GM18907 (cell line): ENCODE data around the gene MERTK.
"Not testable (repeated sequence)": the region's sequence is repeated elsewhere in the genome, so short reads cannot be mapped to it uniquely, and the experiment has no call there.

ENCODE experiments used
- ATAC-seq: cut with Tn5 transposase; IDR thresholded peaks from one replicate; pipeline ENCODE4 v1.9.1; 2021; ENCODE audit warnings: mild to moderate bottlenecking, moderate library complexity; ENCODE audit not compliant: unreplicated experiment

MERTK gene

DNA sequence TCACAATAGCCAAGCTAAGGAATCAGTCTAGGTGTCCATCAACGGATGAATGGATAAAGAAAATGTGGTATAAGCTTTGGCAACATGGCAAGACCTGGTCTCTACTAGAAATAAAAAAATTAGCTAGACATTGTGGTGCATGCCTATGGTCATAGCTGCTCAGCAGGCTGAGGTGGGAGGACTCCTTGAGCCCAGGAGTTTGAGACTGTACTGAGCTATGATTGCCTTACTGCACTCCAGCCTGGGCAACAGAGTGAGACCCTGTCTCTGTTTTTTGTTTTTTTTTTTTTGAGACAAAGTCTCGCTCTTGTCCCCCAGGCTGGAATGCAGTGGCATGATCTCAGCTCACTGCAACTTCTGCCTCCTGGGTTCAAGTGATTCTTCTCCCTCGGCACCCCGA is 11.6 kb downstream of the MERTK start:
- not testable (repeated sequence) for ATAC-seq

DNA sequence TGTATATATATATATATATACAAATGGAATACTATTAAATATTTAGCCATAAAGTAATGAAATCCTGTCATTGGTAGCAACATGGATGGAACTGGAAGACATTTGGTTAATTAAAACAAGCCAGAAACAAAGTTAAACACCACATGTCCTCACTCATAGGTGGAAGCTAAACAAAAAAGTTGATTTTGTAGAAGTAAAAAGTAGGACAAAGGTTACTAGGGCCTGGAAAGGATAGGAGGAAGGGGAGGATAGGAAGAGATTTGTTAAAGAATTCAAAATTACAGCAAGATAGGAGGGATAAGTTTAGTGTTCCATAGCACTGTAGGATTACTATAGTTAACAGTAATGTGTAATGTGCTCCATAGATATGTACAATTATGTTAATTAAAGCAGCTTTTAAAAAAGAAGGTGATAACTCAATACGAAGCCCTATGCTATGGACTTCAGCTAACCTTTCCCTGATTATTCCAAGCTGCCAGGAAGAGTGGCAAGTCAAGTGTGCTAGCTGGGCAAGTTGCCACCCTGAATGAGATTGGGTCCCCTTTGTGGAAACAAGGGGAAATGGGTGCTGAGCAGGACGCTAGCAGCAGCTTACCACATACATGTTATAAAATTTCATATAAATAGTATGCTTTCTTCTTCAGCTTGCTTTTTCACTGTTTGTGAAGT is 12.3 kb downstream of the MERTK start:
- ATAC-seq: no peak

DNA sequence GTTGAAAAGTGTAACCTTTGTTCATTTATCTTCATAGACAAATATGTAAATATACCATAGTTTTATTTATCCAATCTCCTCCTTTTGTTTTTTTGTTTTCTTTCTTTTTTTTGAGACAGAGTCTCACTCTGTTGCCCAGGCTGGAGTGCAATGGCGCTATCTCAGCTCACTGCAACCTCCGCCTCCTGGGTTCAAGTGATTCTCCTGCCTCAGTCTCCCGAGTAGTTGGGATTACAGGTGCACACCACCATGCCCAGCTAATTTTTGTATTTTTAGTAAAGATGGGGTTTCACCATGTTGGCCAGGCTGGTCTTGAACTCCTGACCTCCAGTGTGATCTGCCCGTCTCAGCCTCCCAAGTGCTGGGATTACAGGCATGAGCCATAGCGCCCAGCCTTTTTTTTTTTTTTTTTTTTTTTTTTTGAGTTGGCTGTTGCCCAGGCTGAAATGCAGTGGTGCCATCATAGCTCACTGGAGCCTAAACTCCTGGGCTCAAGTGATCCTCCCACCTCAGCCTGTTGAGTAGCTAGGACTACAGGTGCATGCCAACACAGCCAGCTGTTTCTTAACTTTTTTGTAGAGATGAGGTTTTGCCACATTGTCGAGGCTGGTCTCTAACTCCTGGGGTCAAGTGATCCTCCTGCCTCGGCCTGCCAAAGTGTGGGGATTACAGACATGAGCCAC is 13.0 kb downstream of the MERTK start:
- ATAC-seq: not testable (repeated sequence)

DNA sequence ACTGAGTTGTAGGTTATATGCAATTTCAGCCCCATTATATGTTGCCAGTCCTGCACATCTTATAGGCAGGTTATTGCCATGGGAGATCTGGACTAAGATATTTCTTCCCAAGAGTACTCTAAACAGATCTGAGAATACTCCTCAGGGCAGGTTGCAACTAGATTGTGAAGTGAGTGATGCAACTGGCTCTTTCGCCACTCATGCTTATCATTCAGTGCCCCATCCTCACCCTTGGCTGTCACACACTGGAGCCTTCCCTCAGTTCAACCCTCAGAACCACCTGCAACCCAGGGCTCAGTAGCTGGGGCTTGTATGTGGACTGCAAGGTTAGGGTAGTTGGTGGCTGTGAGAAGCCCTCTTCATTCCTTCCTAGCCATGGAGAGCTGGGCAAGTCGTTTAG is 14.1 kb downstream of the MERTK start:
- no peak for ATAC-seq

DNA sequence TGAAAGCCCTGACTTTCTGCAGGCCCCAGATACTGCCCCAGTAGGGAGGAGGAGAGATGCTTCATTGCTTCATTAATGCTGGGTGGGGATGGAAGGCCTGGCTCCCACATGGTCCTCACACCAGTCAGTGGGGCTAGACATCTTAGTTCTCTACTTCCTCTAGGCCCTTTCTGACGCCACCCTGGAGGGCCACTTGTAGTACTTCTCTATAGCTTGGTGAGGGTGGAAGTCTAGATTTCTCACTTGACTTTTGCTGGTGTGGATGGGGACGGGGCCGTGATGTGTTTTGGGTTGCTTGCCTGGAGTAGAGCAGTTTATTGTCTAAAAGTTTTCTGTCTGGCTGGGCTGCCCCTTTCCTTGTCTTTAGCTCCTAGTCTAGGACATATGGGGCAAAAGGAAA is 18.7 kb downstream of the MERTK start:
- no peak for ATAC-seq

DNA sequence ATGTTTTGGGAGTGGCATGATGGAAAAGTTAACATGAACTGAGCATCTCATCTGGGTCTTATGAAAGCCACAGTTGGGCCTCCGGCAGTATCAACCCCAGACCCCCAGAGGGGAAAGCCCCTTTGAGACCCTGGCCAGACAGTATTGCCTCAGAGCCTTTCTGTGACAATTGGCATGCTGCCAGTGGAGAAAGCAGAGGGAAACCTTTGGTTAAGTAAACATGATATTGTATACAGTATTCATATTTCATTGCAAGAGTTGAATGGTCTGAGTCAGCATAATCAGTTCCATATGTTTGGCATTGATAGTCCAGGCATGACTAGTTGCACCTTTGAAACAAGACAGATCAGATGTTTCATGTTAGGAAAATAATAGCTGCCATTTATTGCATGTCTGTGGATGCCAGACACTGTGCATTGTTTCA is 20.0 kb downstream of the MERTK start:
- ATAC-seq: no peak

DNA sequence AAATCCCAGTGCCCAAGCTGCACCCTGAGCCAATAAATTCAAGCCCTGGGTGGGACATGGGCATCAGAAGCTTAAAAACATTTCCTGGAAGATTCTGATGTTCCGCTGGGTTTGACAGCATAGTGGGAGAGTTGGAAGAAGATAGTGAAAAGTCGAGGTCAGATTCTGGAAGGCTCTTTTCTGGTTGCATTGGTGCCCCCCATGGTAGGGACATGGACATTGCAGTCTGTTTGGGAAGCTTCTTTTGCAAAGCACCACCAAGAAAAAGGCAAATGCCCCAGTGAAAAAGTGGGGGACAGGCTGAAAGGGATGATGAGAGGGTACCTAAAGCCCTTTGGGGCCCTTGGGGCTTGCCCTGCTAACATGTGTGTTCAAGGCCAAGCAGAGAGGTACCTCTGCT is 21.0 kb downstream of the MERTK start:
- no peak for ATAC-seq

DNA sequence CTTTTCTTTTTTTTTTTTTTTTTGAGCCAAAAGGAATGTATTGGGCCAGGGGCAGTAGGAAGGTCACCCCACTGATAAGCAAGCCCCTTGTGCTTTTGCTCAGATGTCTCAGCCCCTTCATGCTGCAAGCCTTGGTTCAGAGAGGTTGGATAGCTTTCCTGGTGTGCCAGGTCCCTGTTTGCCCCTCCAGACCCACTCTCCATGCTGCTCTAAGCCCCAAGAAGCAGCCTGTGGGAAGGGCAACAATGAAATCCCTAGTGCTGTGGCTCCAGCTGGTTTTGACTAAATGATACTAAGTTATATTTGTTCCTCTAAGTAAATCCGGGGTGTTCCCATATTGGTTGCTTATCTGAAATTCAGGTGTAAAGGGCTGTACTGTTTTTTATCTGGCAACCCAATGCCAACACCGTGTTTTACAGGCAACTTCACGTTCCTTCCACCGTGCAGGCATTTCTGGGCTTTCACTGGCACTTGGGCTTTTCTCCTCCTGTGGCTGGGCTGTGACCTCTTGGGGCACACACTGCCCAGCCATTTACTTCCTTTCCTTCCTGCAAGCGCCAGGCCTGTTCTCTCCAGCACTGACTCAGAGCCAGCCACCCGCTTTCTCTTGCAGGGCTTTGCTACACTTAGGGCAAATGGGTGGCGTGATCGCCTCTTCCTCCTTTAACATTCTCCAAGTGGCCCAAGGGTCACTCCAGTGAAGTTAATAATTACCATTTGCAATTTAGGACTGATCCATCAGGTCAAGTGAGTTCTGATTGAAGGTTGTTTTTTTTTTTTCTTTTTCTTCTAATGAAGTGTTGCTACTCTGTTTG is 21.6 kb downstream of the MERTK start:
- ATAC-seq: no peak

DNA sequence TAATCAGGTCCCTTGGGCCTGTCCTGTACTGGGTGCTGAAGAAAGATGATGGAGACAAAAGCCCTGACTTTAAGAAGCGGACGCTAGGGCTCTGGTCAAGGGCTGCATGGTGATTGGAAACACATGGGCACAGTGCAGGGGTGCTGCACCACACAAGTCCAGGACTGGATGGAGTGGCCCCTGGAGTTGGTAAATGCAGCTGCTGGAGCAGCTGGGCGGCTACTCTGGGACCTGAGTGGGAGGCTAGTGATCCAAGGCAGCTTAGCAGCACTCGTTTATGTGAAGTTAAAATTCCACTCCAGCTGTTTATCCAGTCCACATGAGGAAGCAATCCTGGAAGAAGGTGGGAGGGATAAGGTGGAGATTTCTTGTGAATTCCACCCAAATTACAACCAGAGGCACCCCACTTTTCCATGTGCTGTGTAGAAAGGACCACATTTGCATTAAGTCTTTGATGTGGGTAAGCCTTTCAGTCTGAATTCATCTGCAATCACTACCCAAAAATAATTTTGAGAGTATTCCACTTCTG is 24.9 kb downstream of the MERTK start:
- ATAC-seq: no peak

DNA sequence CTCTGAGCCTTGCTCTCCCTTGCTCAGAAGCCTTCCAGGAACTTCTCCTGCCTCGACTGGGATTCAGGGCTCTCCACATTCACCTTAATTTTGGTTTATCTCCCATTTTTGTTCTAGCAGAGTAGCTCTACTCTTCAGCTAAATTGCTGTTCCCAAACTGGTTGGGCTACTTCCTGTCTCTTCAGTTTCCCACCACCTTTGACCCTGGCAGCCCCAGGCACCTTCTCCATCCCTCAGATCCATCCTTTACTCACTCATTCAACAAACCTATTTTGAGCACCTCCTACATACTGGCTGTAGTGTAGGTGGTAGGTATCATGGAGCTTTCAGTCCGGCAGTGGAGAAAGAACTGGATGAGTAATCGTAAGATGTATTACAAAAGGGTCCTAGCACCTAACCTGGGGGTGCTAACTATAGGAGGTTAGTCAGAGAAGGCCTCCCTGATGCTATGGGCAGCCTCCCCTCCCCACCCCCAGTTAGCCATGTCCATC is 26.3 kb downstream of the MERTK start:
- ATAC-seq: no peak

DNA sequence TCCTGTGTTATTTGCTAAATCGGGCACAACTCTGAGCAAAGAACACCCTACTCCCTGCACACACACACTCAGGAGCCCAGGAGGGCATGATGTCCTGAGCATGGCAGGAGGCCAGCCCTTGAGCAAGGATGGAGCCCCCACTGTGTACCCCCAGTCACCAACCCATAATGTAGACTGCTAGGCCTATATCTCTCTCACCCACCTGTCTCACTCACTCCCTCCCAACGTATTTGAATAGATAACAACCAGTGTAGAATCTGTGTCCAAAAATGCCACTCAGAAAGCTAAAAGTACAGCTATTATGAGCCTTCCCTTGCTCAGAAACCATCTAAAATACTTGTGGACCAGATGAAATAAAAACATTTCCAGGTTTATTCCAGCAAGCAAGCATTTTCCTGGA is 29.3 kb downstream of the MERTK start:
- no peak for ATAC-seq

DNA sequence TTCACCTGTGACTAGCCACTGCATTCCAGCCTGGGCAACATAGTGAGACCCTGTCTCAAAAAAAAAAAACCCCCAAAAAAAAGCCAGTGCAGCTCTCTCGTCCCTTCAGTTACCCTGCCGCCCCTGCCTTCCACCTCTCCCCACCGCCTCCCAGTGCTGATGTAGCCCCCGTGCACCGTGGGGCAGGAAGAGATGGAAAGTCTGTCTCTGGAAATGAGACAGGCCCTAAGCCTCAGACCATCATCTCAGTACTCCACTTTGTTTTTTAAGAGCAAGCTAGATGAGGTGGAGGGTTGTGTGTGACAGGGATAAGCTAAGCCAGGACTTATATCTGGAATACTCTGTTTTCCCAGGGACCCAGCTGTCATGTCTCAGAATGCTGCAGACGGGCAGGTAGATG is 32.0 kb downstream of the MERTK start:
- ATAC-seq: no peak

DNA sequence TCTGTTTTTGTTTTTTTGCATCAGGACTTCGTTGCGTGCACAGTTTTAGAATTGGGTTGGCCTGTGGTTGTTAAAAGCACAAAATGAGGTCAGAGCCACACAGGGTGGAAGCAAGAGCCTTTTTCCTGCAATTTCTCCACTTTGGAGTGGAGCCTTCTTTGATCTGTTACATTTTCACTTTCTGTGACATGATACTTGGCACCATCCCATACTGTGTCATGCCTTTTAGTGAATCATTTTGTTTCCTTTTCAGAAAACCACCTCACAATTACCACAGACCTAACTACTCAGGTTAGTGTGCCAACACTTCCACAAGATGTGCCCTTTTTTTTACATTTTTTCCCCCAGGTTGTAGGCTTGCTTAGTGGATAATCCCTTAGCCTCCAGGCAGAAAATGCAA is 32.5 kb downstream of the MERTK start:
- no peak for ATAC-seq

DNA sequence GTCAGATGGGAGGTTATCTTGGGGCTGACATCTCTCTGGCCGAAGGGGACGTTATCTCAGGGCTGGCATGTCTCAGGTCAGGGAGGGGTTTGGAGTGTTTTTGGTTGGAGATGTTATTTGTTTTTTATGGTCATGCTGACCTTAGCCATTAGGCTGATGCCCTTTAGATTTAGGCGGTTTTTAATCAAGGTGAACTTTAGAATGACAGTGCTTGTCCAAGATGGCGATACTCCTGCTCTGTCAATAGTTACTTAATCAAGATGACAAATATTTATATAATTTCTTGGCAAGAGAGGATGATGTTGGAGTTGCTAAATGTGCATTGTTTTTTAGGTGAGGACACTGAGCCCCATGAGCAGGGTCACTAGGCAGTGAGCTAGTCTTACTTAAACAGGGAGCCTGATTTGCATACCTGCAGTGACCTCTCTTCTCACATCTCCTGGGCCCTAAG is 34.5 kb downstream of the MERTK start:
- ATAC-seq: no peak

DNA sequence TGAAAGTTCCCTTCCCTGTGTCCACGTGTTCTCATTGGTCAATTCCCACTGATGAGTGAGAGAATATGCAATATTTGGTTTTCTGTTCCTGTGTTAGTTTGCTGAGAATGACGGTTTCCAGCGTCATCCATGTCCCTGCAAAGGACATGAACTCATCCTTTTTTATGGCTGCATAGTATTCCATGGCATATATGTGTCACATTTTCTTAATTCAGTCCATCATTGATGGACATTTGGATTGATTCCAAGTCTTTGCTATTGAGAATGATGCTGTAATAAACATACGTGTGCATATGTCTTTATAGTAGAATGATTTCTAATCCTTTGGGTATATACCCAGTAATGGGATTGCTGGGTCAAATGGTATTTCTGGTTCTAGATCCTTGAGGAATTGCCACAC is 35.5 kb downstream of the MERTK start:
- ATAC-seq: not testable (repeated sequence)

DNA sequence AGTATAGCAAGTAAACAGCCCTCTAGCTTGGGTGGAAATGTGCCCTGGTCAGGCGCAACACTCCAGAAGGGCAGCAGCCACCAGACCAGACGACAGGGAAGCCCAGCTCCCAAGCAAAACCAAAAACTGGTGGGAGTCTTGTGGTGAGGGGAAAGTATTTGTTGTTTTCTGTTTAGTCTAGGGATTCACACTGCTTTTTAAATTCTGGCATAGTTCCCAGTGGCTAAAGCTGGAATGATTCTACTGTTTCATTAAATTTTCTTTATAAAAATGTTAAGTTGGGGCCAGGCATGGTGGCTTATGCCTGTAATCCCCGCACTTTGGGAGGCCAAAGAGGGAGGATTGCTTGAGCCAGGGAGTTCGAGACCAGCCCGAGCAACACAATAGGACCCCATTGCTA is 38.5 kb downstream of the MERTK start:
- no peak for ATAC-seq

DNA sequence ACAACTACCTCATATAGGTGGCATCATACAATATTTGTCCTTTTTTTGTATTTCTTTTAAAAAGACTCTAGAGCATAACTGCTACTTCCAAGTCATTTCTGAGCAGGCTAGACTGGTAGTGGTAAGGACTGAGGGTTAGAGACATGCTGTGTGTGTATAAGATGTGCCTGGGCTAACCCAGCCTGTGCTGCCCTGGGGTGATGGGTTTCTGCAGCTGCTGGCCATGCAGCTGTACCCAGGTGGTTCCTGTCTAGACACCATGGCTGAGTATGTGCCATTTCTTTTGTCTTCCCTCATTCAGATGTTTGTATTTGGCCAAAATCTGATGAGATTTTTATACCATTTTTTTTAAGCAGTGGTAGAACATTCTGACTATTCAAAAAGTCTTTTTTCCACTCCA is 40.0 kb downstream of the MERTK start:
- ATAC-seq: no peak

DNA sequence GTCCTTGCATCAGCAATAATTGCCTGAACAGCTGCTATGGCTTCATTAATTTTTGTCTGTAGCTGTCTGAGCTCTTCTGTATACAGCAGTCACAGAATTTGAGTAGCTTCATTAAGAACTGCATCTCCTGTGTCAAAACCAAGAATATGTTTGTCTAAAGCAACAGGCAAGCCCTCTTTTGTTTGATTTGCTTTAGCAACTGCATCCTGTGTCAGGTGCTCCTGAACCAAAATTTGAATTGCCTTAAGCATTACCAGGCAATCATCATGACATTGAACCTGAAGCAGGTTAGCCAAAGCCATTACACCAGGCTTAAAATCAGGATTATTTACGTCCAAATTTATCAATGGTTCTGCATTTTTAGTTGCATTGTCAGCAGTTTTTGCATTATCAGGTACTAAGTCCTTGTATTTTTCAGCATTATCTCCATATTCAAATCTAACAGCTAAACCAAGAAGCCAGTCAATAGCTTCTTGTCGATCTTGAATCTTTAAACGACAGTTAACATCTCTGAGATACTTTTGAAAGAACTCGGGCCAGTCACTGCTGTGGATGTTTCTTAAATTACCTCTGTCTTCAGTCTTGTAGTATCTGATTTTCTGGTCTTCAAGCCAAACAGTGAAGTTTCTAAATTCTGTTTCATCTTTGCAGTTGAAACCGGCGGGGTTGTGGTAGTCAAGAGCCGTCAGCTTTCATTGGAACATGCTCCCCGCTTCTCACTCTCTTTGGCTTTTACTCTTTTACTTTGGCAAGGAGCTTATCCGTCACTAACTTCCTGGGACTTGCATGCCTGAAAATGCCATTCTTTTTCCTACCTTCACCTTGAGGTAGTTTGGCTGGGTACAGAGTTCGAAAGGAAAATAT is 42.2 kb downstream of the MERTK start:
- no peak for ATAC-seq

DNA sequence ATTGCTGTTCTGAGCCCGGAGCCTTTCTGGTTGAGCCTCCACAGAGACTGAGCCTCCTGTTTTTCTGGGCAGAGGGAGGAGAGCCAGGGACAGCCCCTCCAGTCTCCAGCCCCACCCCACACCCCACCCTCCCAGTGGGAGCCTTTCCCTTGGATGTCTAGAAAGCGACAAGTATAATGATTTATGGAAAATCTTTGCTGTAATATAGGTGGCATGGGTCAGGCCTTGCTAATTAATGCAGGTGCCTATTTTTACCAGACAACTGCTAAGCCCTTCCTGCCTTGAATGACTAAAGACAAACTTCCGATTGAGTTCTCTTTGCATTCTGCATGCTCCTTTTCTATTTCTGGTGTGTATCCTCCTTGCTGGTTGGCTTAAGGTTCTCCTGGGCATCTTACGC is 43.1 kb downstream of the MERTK start:
- ATAC-seq: no peak

DNA sequence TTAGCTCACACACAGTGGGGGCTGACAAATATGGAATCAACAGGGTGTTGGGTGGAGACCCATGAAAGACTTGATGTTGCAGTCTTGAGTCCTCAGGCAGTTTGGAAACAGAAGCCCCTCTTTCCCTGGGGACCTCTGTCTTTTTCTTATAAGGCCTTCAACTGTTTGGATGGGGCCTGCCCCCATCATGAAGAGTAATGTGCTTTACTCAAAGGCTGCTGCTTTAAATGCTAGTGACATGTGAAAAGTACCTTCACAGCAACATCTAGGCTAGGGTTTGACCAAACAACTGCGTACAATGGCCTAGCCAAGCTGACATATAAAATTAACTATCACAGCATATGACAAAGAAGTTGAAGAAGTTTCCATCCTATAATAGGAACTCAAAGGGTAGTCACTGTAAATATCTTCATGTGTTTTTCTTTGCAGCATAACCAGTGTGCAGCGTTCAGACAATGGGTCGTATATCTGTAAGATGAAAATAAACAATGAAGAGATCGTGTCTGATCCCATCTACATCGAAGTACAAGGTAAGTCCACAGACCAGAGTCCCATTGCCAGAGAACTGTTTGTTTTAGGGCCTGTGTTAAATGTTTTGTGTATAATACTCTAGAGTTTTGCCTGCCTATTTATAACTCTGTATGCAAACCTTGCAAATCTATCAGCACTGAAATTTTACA is 46.3 kb downstream of the MERTK start:
- no peak for ATAC-seq
